Cardiac fibroblast (primary cell): ENCODE results near the gene RHOJ.
"Not testable (repeated sequence)": the region's sequence is repeated elsewhere in the genome, so short reads cannot be mapped to it uniquely, and the experiment has no call there.

Source experiments
- DNase-seq, 2 donors: peaks; one replicate each; pipeline versions ENCODE4 v3.0.0 to v3.0.0-alpha.2; 2010; ENCODE audit warnings: low read depth in 2 of 2
- H3K4me3 ChIP-seq, 2 donors: replicated peaks in 1 of 2; 1 replicate in 1 of 2; 2 replicates in 1 of 2; pipeline ENCODE4 v1.5.1; 2011; ENCODE audit warnings: low read depth in 2 of 2, low read length in 2 of 2, mild to moderate bottlenecking in 2 of 2, moderate library complexity in 1 of 2
- CTCF ChIP-seq: IDR thresholded peaks from one replicate; pipeline ENCODE4 v1.5.1; 2011; ENCODE audit warnings: low read depth, mild to moderate bottlenecking, low read length, inconsistent platforms

RHOJ gene

GRCh38 chr14:63277591-63278183 lies 73.4 kb downstream of the RHOJ start:
- peak in 1 of 2 donors; percentile 20 for DNase-seq
- TF ChIP-seq CTCF = no peak
- no peak overlapping the region for H3K4me3 ChIP-seq

DNA sequence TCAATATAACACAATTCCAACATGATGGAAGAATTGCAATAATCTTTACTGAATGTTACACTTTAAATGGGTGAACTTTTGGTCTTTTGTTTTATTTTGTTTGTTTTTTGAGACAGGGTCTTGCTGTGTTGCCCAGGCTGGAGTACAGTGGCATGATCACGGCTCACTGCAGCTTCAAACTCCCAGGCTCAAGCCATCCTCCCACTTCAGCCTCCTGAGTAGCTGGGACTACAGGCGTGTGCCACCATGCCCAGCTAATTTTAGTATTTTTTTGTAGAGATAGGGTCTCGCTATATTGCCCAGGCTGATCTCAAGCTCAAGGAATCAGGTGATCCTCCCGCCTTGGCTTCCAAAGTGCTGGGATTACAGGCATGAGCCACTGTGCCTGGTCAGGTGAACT lies 75.7 kb downstream of the RHOJ start:
- H3K4me3 ChIP-seq, DNase-seq: not testable (repeated sequence)

GRCh38 chr14:63282997-63283883 lies 79.0 kb downstream of the RHOJ start:
- no peak for DNase-seq
- no peak for TF ChIP-seq CTCF
- no peak overlapping the region for H3K4me3 ChIP-seq

DNA sequence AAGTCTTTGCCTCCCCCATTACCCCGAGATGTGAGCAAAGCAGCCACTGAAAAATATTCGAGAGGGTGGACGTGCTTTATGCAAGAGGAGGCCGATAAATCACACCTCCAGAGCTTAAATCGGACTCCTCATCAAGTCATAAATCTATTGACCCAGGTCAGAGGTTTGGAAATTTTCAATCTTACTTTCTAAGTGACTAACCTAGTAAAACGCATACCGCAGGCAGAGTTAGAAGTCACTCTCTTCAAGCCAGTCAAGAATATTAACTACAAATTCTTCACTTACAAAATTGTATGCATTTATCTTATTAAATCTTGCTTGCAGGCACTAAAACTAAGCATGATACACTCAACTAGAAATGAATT lies 79.6 kb downstream of the RHOJ start:
- no peak for DNase-seq
- no peak overlapping the region for H3K4me3 ChIP-seq
- TF ChIP-seq CTCF = no peak

GRCh38 chr14:63286071-63286470 lies 81.8 kb downstream of the RHOJ start:
- no peak for TF ChIP-seq CTCF
- no peak overlapping the region for H3K4me3 ChIP-seq
- DNase-seq = no peak

DNA sequence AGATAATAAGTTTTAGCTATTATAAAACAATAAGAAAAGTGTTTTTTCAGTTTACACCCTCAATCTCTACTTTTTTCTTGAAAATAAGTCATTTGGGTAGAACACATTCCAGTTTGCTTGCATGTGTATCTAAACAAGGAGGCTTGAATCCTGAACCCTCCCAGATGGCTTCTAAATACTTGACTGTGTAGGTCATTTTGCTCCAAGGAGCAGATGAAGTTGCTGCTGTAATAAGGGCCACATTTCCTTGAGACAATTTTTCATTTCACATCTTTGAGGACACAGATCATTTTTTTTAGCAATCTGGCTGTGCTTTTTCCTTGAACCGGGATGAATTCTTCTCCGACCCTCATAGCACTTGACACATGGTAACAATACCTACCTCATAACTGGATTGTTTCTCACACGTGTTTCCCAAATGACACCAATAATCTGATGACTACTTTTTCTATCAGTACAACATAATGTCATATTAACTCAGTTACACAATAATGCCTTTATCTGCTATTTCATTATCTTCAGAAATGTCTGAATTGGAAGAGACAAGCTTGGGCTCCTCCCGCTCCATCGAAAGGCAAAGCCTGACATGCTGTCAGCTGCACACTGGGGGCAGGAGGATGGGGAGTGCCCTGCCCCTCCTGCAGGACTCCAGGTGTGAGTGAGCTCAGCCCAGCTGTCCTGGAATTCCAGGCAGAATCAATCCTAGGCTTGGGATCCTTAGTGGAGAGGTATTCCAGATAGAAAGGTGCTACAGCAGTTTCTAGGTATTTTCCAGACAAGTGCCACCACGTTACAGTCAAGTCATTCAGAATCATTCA lies 83.6 kb downstream of the RHOJ start:
- peak in 1 of 2 donors; percentile 23 for DNase-seq
- no peak overlapping the region for H3K4me3 ChIP-seq
- TF ChIP-seq CTCF = no peak

DNA sequence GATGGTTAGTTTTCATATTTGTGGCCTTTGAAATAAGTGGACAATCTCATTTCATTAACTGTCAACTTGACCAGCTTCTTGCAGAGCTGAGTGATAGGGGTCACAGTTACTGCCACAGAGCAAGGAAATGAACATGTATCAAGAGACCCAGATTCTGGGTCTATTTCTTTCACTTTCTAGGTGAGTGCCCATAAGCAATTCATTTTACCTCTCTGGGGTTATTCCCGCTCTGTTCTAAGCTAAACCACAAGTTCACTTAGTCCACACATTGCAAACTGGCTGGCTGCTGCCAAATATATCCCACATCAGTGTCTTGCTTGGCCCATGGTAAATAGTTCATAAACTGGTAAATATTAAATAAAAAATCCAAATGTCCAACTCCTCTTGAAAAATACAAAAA lies 84.6 kb downstream of the RHOJ start:
- TF ChIP-seq CTCF = no peak
- H3K4me3 ChIP-seq = no peak overlapping the region
- no peak for DNase-seq
